Measurements from ENCODE around the gene COL1A1. TPM values are rescaled to one million over a fixed set of nuclear protein-coding genes. Genes with fewer than 3 reads are reported as not detected.
A peak's percentile ranks its signal among the peaks of the same experiment; 100 is the strongest.

The COL1A1 gene
- total and polyA plus RNA-seq, 4 donors: 8.3 to 72.5 (median 35.8) TPM

DNA sequence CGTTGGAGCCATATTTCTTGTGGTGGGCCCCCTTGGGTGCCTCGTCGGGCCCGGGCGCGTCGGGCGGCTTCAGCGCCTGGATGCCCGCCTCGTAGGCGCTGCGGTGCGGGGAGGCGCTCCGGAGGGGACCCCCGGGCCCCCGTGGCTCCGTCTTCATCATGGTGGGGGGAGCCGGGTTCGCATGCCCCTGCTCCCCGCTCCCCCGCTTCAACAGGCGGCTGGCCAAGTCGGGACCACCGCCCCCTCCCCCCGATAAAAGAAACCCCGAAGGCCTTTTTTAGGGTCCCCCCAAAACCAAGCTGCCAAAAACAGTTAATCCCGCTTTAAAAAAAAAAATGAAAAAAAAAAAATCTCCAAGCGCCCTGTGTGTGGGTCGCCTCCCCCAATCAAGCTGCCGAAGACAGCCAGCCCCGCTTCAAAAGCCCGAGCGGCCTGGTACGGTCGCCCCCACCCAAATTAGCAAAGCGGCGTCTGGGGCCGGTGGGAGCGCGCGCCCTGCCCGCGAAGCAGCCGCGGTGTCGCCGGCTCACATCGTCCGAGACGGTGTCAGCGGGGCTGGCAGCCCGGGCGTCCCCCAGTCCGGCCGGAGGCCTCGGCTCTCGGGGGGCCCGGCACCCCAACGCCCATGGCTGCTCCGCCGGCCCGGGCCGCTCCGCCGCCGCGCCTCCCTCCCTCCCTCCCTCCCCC is 50.9 kb downstream of the COL1A1 start, which contains the start of gene PPP1R9B:
Gene PPP1R9B, minus strand, starts transcription at position 324 of the 687 bp plus-strand sequence. Its CDS starts 164 bp downstream, at position 160.
- Histone ChIP-seq H3K4me3 (ENCODE audit: low read depth in 1 of 3, low read length in 3 of 3) (peak within 1 kb of the TSS in 2 of 3 donors; percentile 63 to 73), H3K4me1 (ENCODE audit: control insufficient read depth in 4 of 4, insufficient read depth in 4 of 4, low read length in 3 of 4) (peaks cover 17 to 56% (median 47%) of the 10 kb centered on the region in 4 donors), H3K27ac (ENCODE audit: low read depth in 1 of 2, low read length in 2 of 2) (peak within 1 kb of the TSS; percentile 79 to 82), H3K9ac (ENCODE audit: low read depth in 1 of 2, low read length in 2 of 2) (peak within 1 kb of the TSS; percentile 34 to 52), H3K27me3 (ENCODE audit: control insufficient read depth in 4 of 4, insufficient read depth in 4 of 4, low read length in 3 of 4) (no peaks in the 10 kb centered on the region), H3K9me3 (ENCODE audit: control insufficient read depth in 4 of 4, low read length in 3 of 4) (no peaks in the 10 kb centered on the region), H3K36me3 (ENCODE audit: control insufficient read depth in 4 of 4, insufficient read depth in 3 of 4, low read depth in 1 of 4, low read length in 3 of 4) (no peaks in the 10 kb centered on the region)
- DNase-seq (ENCODE audit: low spot score): no peak
- TF ChIP-seq JUND (IDR thresholded peaks at IDR 0.05): no peak
- no peak for TF ChIP-seq HNF4A (conservative IDR thresholded peaks at IDR 0.05)
- TF ChIP-seq RAD21 (IDR thresholded peaks at IDR 0.05): no peak
- no peak for TF ChIP-seq YY1 (IDR thresholded peaks at IDR 0.05)
- TF ChIP-seq, protein P1, sequence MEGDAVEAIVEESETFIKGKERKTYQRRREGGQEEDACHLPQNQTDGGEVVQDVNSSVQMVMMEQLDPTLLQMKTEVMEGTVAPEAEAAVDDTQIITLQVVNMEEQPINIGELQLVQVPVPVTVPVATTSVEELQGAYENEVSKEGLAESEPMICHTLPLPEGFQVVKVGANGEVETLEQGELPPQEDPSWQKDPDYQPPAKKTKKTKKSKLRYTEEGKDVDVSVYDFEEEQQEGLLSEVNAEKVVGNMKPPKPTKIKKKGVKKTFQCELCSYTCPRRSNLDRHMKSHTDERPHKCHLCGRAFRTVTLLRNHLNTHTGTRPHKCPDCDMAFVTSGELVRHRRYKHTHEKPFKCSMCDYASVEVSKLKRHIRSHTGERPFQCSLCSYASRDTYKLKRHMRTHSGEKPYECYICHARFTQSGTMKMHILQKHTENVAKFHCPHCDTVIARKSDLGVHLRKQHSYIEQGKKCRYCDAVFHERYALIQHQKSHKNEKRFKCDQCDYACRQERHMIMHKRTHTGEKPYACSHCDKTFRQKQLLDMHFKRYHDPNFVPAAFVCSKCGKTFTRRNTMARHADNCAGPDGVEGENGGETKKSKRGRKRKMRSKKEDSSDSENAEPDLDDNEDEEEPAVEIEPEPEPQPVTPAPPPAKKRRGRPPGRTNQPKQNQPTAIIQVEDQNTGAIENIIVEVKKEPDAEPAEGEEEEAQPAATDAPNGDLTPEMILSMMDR (IDR thresholded peaks at IDR 0.05; ENCODE audit: low read depth, low read length, missing input control): no peak
- TF ChIP-seq, protein P2, sequence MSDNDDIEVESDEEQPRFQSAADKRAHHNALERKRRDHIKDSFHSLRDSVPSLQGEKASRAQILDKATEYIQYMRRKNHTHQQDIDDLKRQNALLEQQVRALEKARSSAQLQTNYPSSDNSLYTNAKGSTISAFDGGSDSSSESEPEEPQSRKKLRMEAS (IDR thresholded peaks at IDR 0.05): no peak
- no peak for TF ChIP-seq SP1 (IDR thresholded peaks at IDR 0.05)
- no peak for TF ChIP-seq GABPA (IDR thresholded peaks at IDR 0.05 in 1 of 2, conservative IDR thresholded peaks at IDR 0.05 in 1 of 2)
- no peak for TF ChIP-seq HNF4G (IDR thresholded peaks at IDR 0.05)
- TF ChIP-seq TAF1 (conservative IDR thresholded peaks at IDR 0.05): no peak
- no peak for TF ChIP-seq RXRA (IDR thresholded peaks at IDR 0.05)
- no peak for TF ChIP-seq NR2F2 (IDR thresholded peaks at IDR 0.05)
- TF ChIP-seq, protein P3, sequence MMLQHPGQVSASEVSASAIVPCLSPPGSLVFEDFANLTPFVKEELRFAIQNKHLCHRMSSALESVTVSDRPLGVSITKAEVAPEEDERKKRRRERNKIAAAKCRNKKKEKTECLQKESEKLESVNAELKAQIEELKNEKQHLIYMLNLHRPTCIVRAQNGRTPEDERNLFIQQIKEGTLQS (IDR thresholded peaks at IDR 0.05): no peak
- TF ChIP-seq, protein P4, sequence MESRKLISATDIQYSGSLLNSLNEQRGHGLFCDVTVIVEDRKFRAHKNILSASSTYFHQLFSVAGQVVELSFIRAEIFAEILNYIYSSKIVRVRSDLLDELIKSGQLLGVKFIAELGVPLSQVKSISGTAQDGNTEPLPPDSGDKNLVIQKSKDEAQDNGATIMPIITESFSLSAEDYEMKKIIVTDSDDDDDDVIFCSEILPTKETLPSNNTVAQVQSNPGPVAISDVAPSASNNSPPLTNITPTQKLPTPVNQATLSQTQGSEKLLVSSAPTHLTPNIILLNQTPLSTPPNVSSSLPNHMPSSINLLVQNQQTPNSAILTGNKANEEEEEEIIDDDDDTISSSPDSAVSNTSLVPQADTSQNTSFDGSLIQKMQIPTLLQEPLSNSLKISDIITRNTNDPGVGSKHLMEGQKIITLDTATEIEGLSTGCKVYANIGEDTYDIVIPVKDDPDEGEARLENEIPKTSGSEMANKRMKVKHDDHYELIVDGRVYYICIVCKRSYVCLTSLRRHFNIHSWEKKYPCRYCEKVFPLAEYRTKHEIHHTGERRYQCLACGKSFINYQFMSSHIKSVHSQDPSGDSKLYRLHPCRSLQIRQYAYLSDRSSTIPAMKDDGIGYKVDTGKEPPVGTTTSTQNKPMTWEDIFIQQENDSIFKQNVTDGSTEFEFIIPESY (IDR thresholded peaks at IDR 0.05): no peak
- no peak for TF ChIP-seq FOXA1 (IDR thresholded peaks at IDR 0.05)
- TF ChIP-seq, protein P5, sequence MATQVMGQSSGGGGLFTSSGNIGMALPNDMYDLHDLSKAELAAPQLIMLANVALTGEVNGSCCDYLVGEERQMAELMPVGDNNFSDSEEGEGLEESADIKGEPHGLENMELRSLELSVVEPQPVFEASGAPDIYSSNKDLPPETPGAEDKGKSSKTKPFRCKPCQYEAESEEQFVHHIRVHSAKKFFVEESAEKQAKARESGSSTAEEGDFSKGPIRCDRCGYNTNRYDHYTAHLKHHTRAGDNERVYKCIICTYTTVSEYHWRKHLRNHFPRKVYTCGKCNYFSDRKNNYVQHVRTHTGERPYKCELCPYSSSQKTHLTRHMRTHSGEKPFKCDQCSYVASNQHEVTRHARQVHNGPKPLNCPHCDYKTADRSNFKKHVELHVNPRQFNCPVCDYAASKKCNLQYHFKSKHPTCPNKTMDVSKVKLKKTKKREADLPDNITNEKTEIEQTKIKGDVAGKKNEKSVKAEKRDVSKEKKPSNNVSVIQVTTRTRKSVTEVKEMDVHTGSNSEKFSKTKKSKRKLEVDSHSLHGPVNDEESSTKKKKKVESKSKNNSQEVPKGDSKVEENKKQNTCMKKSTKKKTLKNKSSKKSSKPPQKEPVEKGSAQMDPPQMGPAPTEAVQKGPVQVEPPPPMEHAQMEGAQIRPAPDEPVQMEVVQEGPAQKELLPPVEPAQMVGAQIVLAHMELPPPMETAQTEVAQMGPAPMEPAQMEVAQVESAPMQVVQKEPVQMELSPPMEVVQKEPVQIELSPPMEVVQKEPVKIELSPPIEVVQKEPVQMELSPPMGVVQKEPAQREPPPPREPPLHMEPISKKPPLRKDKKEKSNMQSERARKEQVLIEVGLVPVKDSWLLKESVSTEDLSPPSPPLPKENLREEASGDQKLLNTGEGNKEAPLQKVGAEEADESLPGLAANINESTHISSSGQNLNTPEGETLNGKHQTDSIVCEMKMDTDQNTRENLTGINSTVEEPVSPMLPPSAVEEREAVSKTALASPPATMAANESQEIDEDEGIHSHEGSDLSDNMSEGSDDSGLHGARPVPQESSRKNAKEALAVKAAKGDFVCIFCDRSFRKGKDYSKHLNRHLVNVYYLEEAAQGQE (IDR thresholded peaks at IDR 0.05): no peak
- TF ChIP-seq EGR1 (IDR thresholded peaks at IDR 0.05; ENCODE audit: low read depth in 2 of 2): no peak
- no peak for TF ChIP-seq FOXA2 (IDR thresholded peaks at IDR 0.05)
- under 1% methylated on average over 69 of the region's 69 CpGs for WGBS

All from liver (tissue), 9 donors.